ENCODE measurements around the gene PTOV1.

GRCh38 chr19:49837425-49837824, 13.5 kb upstream of the PTOV1 start:
- TF ChIP-seq SRF (IDR thresholded peaks at IDR 0.05; ENCODE audit: low read depth in 2 of 2, low read length in 2 of 2), result no peak
- peak; percentile 61 for TF ChIP-seq POLR2A (IDR thresholded peaks at IDR 0.05; ENCODE audit: low read depth, low read length)
- no peak for TF ChIP-seq RFX5 (IDR thresholded peaks at IDR 0.05; ENCODE audit: low read depth, low read length)
- TF ChIP-seq, protein P1, sequence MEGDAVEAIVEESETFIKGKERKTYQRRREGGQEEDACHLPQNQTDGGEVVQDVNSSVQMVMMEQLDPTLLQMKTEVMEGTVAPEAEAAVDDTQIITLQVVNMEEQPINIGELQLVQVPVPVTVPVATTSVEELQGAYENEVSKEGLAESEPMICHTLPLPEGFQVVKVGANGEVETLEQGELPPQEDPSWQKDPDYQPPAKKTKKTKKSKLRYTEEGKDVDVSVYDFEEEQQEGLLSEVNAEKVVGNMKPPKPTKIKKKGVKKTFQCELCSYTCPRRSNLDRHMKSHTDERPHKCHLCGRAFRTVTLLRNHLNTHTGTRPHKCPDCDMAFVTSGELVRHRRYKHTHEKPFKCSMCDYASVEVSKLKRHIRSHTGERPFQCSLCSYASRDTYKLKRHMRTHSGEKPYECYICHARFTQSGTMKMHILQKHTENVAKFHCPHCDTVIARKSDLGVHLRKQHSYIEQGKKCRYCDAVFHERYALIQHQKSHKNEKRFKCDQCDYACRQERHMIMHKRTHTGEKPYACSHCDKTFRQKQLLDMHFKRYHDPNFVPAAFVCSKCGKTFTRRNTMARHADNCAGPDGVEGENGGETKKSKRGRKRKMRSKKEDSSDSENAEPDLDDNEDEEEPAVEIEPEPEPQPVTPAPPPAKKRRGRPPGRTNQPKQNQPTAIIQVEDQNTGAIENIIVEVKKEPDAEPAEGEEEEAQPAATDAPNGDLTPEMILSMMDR (IDR thresholded peaks at IDR 0.05 in 2 of 3, conservative IDR thresholded peaks at IDR 0.05 in 1 of 3; ENCODE audit: control insufficient read depth in 2 of 3, extremely low read depth in 1 of 3, insufficient read depth in 1 of 3, low read depth in 3 of 3, low read length in 3 of 3), result no peak
- no peak for TF ChIP-seq POLR2AphosphoS5 (IDR thresholded peaks at IDR 0.05; ENCODE audit: low read length)
- TF ChIP-seq ZNF274 (IDR thresholded peaks at IDR 0.05; ENCODE audit: insufficient read depth, insufficient read length), result no peak

All from GM12878 (cell line).